Right lobe of liver (tissue), 6 donors: ENCODE results near the gene SAPCD1. TPM values are rescaled to one million over a fixed set of nuclear protein-coding genes. Genes with fewer than 3 reads are reported as not detected.

Experiments used
- ATAC-seq, 4 donors: fragments of 200-7000 bp; cut with Tn5 transposase; one replicate each; pipeline ENCODE4 v1.9.1; 2020; ENCODE audit warnings: mild to moderate bottlenecking in 4 of 4, moderate library complexity in 4 of 4
- DNase-seq, 3 donors: peaks; one replicate each; pipeline ENCODE4 v3.0.0-alpha.2; 2020
- H3K27ac ChIP-seq, 3 donors: fragments of 200-600 bp; one replicate each; pipeline ENCODE4 v1.8.0; 2022
- H3K27me3 ChIP-seq, 2 donors: fragments of 200-600 bp; one replicate each; pipeline ENCODE4 v1.8.0; 2022
- H3K36me3 ChIP-seq, 4 donors: fragments of 200-600 bp; sonication (generic) in 1 of 4; one replicate each; pipeline versions ENCODE4 v1.5.1 to v1.8.0; 2017 to 2022; ENCODE audit warnings: control low read depth in 1 of 4
- H3K4me1 ChIP-seq, 4 donors: fragments of 200-600 bp; sonication (generic) in 1 of 4; one replicate each; pipeline versions ENCODE4 v1.5.1 to v1.8.0; 2017 to 2022; ENCODE audit warnings: control low read depth in 1 of 4
- H3K4me3 ChIP-seq, 3 donors: fragments of 200-600 bp; one replicate each; pipeline ENCODE4 v1.8.0; 2022
- H3K9me3 ChIP-seq, 4 donors: fragments of 200-600 bp; sonication (generic) in 1 of 4; one replicate each; pipeline versions ENCODE4 v1.5.1 to v1.8.0; 2017 to 2022; ENCODE audit warnings: control low read depth in 1 of 4
- POLR2A ChIP-seq: fragments of 450-650 bp; IDR thresholded peaks from one replicate; pipeline ENCODE4 v1.6.1; 2017; ENCODE audit warnings: antibody characterized with exemption, mild to moderate bottlenecking
- WGBS: methylation state at CpG from one replicate; pipeline ENCODE4 v1.1.6; 2018; ENCODE audit warnings: low coverage, low lambda C conversion rate; ENCODE audit not compliant: insufficient coverage; ENCODE audit errors: missing lambda C conversion rate; 5-methylcytosine and 5-hydroxymethylcytosine counted together
- intact Hi-C, 2 donors: fragments of 100-400 bp; cut with DNase I; formaldehyde crosslinking; loops; one replicate each; pipeline versions ENCODE4 v1.11.2 to v1.14.1; 2022
- small RNA-seq, 2 experiments: library from RNA; depleted of rRNA; stranded (forward); fragments of <200 nt; gene quantifications; one replicate each; pipeline ENCODE3, GENCODE V24; 2016
- total RNA-seq, 6 experiments: library from RNA; depleted of rRNA in 2 of 6; stranded (reverse); fragments of >200 nt in 2 of 6; fragmentation: NEBNext Ultra II Directional in 3 of 6; extraction: Animal tissue kit (Norgen Biotek cat#: 25700) in 3 of 6; gene quantifications; one replicate each; pipeline versions ENCODE4 v1.1.0 to v1.2.4, GENCODE V29; 2016 to 2023
- TF ChIP-seq, protein P1 (sequence below), 4 donors: fragments of 200-600 bp in 3 of 4; fragments of 450-650 bp in 1 of 4; IDR thresholded peaks; one replicate each; pipeline versions ENCODE4 v1.5.1 to v1.8.0; 2016 to 2022; ENCODE audit warnings: antibody characterized with exemption in 4 of 4, mild to moderate bottlenecking in 2 of 4
- donor health status: DM: no; HTN: yes; CAD: no.
- donor health status: DM: no; HTN: no; CAD: no.
- donor health status: DM: no; HTN: no; CAD: no.
- donor health status: DM: no; HTN: yes; CAD: no.
- donor health status: DM: no; HTN: yes; CAD: no.

SAPCD1 gene
- total RNA-seq, 6 experiments from 2014 or later = 0.62 to 1.6 (median 0.90) TPM; not detected in 1

DNA sequence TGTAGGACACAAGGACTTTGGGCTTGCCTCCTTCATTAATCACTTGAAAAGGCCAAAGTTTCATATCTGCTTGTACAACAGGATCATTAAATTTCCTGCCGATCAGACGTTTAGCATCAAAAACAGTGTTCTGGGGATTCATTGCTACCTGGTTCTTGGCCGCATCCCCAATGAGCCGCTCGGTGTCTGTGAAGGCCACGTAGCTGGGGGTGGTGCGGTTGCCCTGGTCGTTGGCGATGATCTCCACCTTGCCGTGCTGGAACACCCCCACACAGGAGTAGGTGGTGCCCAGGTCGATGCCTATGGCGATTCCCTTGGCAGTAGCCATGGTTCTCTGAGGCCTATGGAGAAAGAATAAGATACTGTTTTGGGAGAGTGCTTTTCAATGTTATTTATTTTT lies 49.2 kb downstream of the SAPCD1 start:
- ATAC-seq (no peak), DNase-seq (no peak)
- TF ChIP-seq, protein P1, sequence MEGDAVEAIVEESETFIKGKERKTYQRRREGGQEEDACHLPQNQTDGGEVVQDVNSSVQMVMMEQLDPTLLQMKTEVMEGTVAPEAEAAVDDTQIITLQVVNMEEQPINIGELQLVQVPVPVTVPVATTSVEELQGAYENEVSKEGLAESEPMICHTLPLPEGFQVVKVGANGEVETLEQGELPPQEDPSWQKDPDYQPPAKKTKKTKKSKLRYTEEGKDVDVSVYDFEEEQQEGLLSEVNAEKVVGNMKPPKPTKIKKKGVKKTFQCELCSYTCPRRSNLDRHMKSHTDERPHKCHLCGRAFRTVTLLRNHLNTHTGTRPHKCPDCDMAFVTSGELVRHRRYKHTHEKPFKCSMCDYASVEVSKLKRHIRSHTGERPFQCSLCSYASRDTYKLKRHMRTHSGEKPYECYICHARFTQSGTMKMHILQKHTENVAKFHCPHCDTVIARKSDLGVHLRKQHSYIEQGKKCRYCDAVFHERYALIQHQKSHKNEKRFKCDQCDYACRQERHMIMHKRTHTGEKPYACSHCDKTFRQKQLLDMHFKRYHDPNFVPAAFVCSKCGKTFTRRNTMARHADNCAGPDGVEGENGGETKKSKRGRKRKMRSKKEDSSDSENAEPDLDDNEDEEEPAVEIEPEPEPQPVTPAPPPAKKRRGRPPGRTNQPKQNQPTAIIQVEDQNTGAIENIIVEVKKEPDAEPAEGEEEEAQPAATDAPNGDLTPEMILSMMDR (IDR thresholded peaks at IDR 0.05) = no peak
- TF ChIP-seq POLR2A = no peak
- Histone ChIP-seq H3K4me1 (peaks cover 0 to 22% (median 11%) of the 10 kb centered on the region in 4 donors), H3K27ac (no peak overlapping the region), H3K9me3 (no peaks in the 10 kb centered on the region), H3K27me3 (no peaks in the 10 kb centered on the region), H3K4me3 (no peak overlapping the region), H3K36me3 (no peaks in the 10 kb centered on the region)
- intact Hi-C loops = no loop called here
- 60% methylated on average over 2 of the region's 12 CpGs for WGBS

DNA sequence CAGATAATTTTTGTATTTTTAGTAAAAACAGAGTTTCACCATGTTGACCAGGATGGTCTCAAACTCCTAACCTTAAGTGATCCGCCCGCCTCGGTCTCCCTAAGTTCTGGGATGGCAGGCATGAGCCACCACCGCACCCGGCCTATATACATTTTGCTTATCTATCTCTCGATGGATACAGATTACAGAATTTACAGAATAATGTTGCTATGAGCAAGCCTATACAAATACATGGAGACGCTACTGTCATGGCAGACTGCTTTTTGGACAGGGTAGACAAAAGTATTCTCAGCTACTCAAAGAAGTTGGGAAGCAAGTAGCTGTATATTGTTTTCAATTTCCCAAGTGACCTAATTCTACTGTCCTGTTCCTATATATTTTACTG lies 51.0 kb downstream of the SAPCD1 start:
- TF ChIP-seq, protein P1 (IDR thresholded peaks at IDR 0.05) = no peak
- TF ChIP-seq POLR2A = no peak
- peaks cover 0 to 17% (median 7%) of the 10 kb centered on the region in 4 donors for H3K4me1 ChIP-seq
- H3K36me3 ChIP-seq = no peaks in the 10 kb centered on the region
- 92% methylated on average over 7 of the region's 7 CpGs for WGBS
- H3K27me3 ChIP-seq = no peaks in the 10 kb centered on the region
- intact Hi-C loops = no loop called here
- H3K9me3 ChIP-seq = no peaks in the 10 kb centered on the region
- no peak overlapping the region for H3K4me3 ChIP-seq
- DNase-seq (no peak), ATAC-seq (no peak)
- H3K27ac ChIP-seq = peak overlapping the region; percentile 100

Small RNA genes within 50 kb of the gene (small RNA-seq; reads per million reads assigned to genes)
- gene LY6G6D = 0 reads per million in 2 experiments
- gene MSH5-SAPCD1 = 0 reads per million in 2 experiments
- 0 reads per million in 2 experiments for gene RF00019
- 0 reads per million in 2 experiments for gene RNU6-850P
- 0 reads per million in 2 experiments for gene SAPCD1

Other genes with a start within 250 kb of the SAPCD1 start
- not detected for gene MCCD1, start 233.7 kb upstream of the SAPCD1 start, total RNA-seq
- gene DDX39B, start 220.7 kb upstream of the SAPCD1 start, total RNA-seq = 100 to 1,000 TPM in 3 of 6 experiments, 10 to 100 TPM in 3; 85.2 to 145 (median 102) TPM
- gene ATP6V1G2, start 216.0 kb upstream of the SAPCD1 start, total RNA-seq = under 1 TPM in 3 of 6 experiments, not detected in 3; 0.29 to 0.43 (median 0.42) TPM
- 10 to 100 TPM in 1 of 6 experiments, 1 to 10 TPM in 5; 7.5 to 10.2 (median 8.3) TPM for gene NFKBIL1, start 215.0 kb upstream of the SAPCD1 start, total RNA-seq
- under 1 TPM in 1 of 6 experiments, not detected in 5; 0.20 TPM for gene LTA, start 190.4 kb upstream of the SAPCD1 start, total RNA-seq
- gene TNF, start 187.1 kb upstream of the SAPCD1 start, total RNA-seq = 1 to 10 TPM in 1 of 6 experiments, under 1 TPM in 1, not detected in 4; 0.15 to 1.0 TPM
- 1 to 10 TPM in 2 of 6 experiments, under 1 TPM in 4; 0.28 to 2.2 (median 0.62) TPM for gene LTB, start 180.2 kb upstream of the SAPCD1 start, total RNA-seq
- 10 to 100 TPM in 1 of 6 experiments, 1 to 10 TPM in 5; 1.5 to 21.5 (median 6.7) TPM for gene LST1, start 176.4 kb upstream of the SAPCD1 start, total RNA-seq
- gene NCR3, start 169.7 kb upstream of the SAPCD1 start, total RNA-seq = under 1 TPM in 3 of 6 experiments, not detected in 3; 0.20 to 0.55 (median 0.46) TPM
- gene AIF1, start 147.4 kb upstream of the SAPCD1 start, total RNA-seq = 10 to 100 TPM in 4 of 6 experiments, 1 to 10 TPM in 2; 6.7 to 28.5 (median 13.0) TPM
- gene PRRC2A, start 141.9 kb upstream of the SAPCD1 start, total RNA-seq = 10 to 100 TPM; 34.7 to 59.6 (median 39.4) TPM
- 100 to 1,000 TPM; 114 to 196 (median 142) TPM for gene BAG6, start 110.0 kb upstream of the SAPCD1 start, total RNA-seq
- gene APOM, start 106.8 kb upstream of the SAPCD1 start, total RNA-seq = 100 to 1,000 TPM; 100 to 182 (median 116) TPM
- 1 to 10 TPM; 6.6 to 8.7 (median 7.6) TPM for gene C6orf47, start 101.9 kb upstream of the SAPCD1 start, total RNA-seq
- 10 to 100 TPM in 1 of 6 experiments, 1 to 10 TPM in 5; 6.4 to 10.0 (median 8.0) TPM for gene GPANK1, start 97.7 kb upstream of the SAPCD1 start, total RNA-seq
- gene CSNK2B, start 96.6 kb upstream of the SAPCD1 start, total RNA-seq = 100 to 1,000 TPM in 2 of 6 experiments, 10 to 100 TPM in 4; 52.5 to 171 (median 64.5) TPM
- 1 to 10 TPM in 5 of 6 experiments, under 1 TPM in 1; 0.98 to 5.7 (median 2.6) TPM for gene LY6G5B, start 92.7 kb upstream of the SAPCD1 start, total RNA-seq
- gene LY6G5C, start 81.6 kb upstream of the SAPCD1 start, total RNA-seq = 1 to 10 TPM in 3 of 6 experiments, under 1 TPM in 3; 0.68 to 1.6 (median 1.2) TPM
- gene ABHD16A, start 59.3 kb upstream of the SAPCD1 start, total RNA-seq = 10 to 100 TPM; 29.7 to 34.8 (median 31.2) TPM
- gene LY6G6F, start 55.8 kb upstream of the SAPCD1 start, total RNA-seq = not detected
- gene LY6G6D, start 47.3 kb upstream of the SAPCD1 start, total RNA-seq = not detected
- gene LY6G6C, start 40.9 kb upstream of the SAPCD1 start, total RNA-seq = not detected
- under 1 TPM in 2 of 6 experiments, not detected in 4; 0.33 to 0.56 TPM for gene MPIG6B, start 39.3 kb upstream of the SAPCD1 start, total RNA-seq
- 10 to 100 TPM; 16.3 to 27.5 (median 19.1) TPM for gene DDAH2, start 33.4 kb upstream of the SAPCD1 start, total RNA-seq
- 100 to 1,000 TPM in 1 of 6 experiments, 10 to 100 TPM in 5; 36.7 to 123 (median 62.0) TPM for gene CLIC1, start 26.1 kb upstream of the SAPCD1 start, total RNA-seq
- 1 to 10 TPM; 3.2 to 8.5 (median 4.3) TPM for gene MSH5, start 22.7 kb upstream of the SAPCD1 start, total RNA-seq
- gene VWA7, start 14.7 kb downstream of the SAPCD1 start, total RNA-seq = 1 to 10 TPM; 1.2 to 5.2 (median 2.7) TPM
- gene VARS1, start 33.1 kb downstream of the SAPCD1 start, total RNA-seq = 10 to 100 TPM; 31.0 to 58.1 (median 41.0) TPM
- gene LSM2, start 44.3 kb downstream of the SAPCD1 start, total RNA-seq = 10 to 100 TPM; 11.0 to 26.1 (median 11.6) TPM
- 1 to 10 TPM in 1 of 6 experiments, under 1 TPM in 5; 0.37 to 1.2 (median 0.56) TPM for gene HSPA1L, start 52.6 kb downstream of the SAPCD1 start, total RNA-seq
- gene HSPA1A, start 52.9 kb downstream of the SAPCD1 start, total RNA-seq = 100 to 1,000 TPM in 2 of 6 experiments, 10 to 100 TPM in 4; 73.2 to 442 (median 80.2) TPM
- gene HSPA1B, start 65.1 kb downstream of the SAPCD1 start, total RNA-seq = 100 to 1,000 TPM in 2 of 6 experiments, 10 to 100 TPM in 4; 41.5 to 144 (median 47.5) TPM
- gene NEU1, start 100.2 kb downstream of the SAPCD1 start, total RNA-seq = 10 to 100 TPM; 20.3 to 44.8 (median 34.1) TPM
- under 1 TPM in 2 of 6 experiments, not detected in 4; 0.09 to 0.25 TPM for gene SLC44A4, start 116.3 kb downstream of the SAPCD1 start, total RNA-seq
- 10 to 100 TPM; 10.7 to 20.1 (median 13.3) TPM for gene EHMT2, start 135.0 kb downstream of the SAPCD1 start, total RNA-seq
- gene ZBTB12, start 139.4 kb downstream of the SAPCD1 start, total RNA-seq = under 1 TPM in 5 of 6 experiments, not detected in 1; 0.25 to 0.82 (median 0.51) TPM
- gene C2, start 165.1 kb downstream of the SAPCD1 start, total RNA-seq = 100 to 1,000 TPM; 309 to 739 (median 533) TPM
- 1,000 to 10,000 TPM; 1,939 to 4,112 (median 3,131) TPM for gene CFB, start 183.4 kb downstream of the SAPCD1 start, total RNA-seq
- gene NELFE, start 196.3 kb downstream of the SAPCD1 start, total RNA-seq = 10 to 100 TPM in 5 of 6 experiments, 1 to 10 TPM in 1; 9.3 to 33.8 (median 18.3) TPM
- gene SKIC2, start 196.5 kb downstream of the SAPCD1 start, total RNA-seq = 10 to 100 TPM; 26.3 to 73.1 (median 47.1) TPM
- 10 to 100 TPM in 5 of 6 experiments, 1 to 10 TPM in 1; 9.8 to 14.6 (median 12.1) TPM for gene DXO, start 209.5 kb downstream of the SAPCD1 start, total RNA-seq
- 1,000 to 10,000 TPM; 1,495 to 2,818 (median 2,205) TPM for gene C4A, start 219.4 kb downstream of the SAPCD1 start, total RNA-seq